ENCODE measurements around the gene TRERF1.

- TF ChIP-seq, protein P1, sequence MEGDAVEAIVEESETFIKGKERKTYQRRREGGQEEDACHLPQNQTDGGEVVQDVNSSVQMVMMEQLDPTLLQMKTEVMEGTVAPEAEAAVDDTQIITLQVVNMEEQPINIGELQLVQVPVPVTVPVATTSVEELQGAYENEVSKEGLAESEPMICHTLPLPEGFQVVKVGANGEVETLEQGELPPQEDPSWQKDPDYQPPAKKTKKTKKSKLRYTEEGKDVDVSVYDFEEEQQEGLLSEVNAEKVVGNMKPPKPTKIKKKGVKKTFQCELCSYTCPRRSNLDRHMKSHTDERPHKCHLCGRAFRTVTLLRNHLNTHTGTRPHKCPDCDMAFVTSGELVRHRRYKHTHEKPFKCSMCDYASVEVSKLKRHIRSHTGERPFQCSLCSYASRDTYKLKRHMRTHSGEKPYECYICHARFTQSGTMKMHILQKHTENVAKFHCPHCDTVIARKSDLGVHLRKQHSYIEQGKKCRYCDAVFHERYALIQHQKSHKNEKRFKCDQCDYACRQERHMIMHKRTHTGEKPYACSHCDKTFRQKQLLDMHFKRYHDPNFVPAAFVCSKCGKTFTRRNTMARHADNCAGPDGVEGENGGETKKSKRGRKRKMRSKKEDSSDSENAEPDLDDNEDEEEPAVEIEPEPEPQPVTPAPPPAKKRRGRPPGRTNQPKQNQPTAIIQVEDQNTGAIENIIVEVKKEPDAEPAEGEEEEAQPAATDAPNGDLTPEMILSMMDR (IDR thresholded peaks at IDR 0.05), result no peak
- no peak for TF ChIP-seq POLR2A (IDR thresholded peaks at IDR 0.05)
Measured at GRCh38 chr6:42443312-42444060, 8.2 kb downstream of the TRERF1 start.
